ENCODE data around the gene NMRK2.

DNA sequence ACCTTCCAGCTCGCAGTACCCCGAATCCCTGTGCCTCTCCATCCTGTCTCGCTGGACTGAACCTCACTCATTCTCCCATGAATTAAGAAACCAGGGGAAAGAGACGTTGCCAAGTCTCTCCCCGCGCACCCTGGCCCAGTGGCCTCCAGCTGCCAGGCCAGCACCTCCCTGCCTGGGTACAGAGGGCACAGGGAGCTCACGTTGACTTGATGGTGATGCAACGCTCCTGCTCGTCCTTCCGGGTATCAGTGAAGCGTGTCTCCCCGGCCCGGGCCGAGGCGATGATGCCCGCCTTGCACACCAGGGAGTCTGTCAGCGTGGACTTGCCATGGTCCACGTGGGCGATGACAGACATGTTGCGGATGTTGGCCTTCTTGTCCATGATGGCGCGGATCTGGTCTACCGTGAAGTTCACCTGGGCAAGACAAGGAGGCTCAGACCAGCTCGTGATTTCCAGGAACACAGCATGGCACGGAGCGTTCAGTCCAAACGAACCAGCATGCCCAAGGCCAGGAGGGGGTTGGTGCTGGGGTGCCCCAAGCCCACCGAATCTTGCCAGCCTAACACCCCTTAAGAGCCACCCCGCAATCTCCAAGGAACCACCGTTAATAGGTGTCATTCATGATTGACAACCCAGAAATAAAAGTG, 51.2 kb downstream of the NMRK2 start:
- TF ChIP-seq POLR2AphosphoS5 (IDR thresholded peaks at IDR 0.05; ENCODE audit: borderline replicate concordance, low read depth, low read length) (no peak), EZH2 (IDR thresholded peaks at IDR 0.05) (no peak), FOXP2 (optimal IDR thresholded peaks at IDR 0.05; ENCODE audit: control extremely low read depth, extremely low read length, insufficient read depth) (no peak)
